ENCODE data around the gene MYO10. TPM values are rescaled to one million over a fixed set of nuclear protein-coding genes. Genes with fewer than 3 reads are reported as not detected.

MYO10 gene
- total RNA-seq, 2 experiments from 2014 or later: 0.23 to 0.28 TPM

GRCh38 chr5:16936989-16937438, 926 bp upstream of the MYO10 start:
- Mint-ChIP-seq H3K4me1 (peaks cover 22% of the 10 kb centered on the region), H3K27ac (no peak overlapping the region), H3K36me3 (ENCODE audit: low read depth) (no peaks in the 10 kb centered on the region), H3K27me3 (peaks cover 56% of the 10 kb centered on the region), H3K4me3 (no peak overlapping the region), H3K9me3 (ENCODE audit: low read depth) (no peaks in the 10 kb centered on the region)
- no peak for ATAC-seq
- peak; percentile 6 for DNase-seq
- intact Hi-C loops (cut with DNase I, micrococcal nuclease): loop anchor here (2.0 to 10.0 kb wide), 3 partner anchors 142 to 472 kb away; partner anchors contain the start of gene ZNF622 (in 2 of the 2)
- CTCF ChIA-PET: no interaction called here
- POLR2A ChIA-PET: no interaction called here

- Mint-ChIP-seq H3K36me3 (ENCODE audit: low read depth) (no peaks in the 10 kb centered on the region), H3K4me1 (peaks cover 22% of the 10 kb centered on the region), H3K4me3 (peak overlapping the region; percentile 75), H3K9me3 (ENCODE audit: low read depth) (no peaks in the 10 kb centered on the region), H3K27ac (peak overlapping the region; percentile 4), H3K27me3 (peaks cover 66% of the 10 kb centered on the region)
- intact Hi-C loops (cut with DNase I, micrococcal nuclease): loop anchor here (2.0 to 10.0 kb wide), 5 partner anchors 141 to 471 kb away; partner anchors contain the start of gene ZNF622 (in 2 of the 2)
- ChIA-PET POLR2A (no interaction called here), CTCF (no interaction called here)
- peak; percentile 63 for DNase-seq
- peak; percentile 42 for ATAC-seq
Measured at GRCh38 chr5:16935231-16936149, 598 bp downstream of the MYO10 start.

- no peak overlapping the region for H3K27ac Mint-ChIP-seq
- POLR2A ChIA-PET: no interaction called here
- CTCF ChIA-PET: no interaction called here
Measured at GRCh38 chr5:16934677-16935153, 1.4 kb downstream of the MYO10 start.

GRCh38 chr5:16934123-16934522, 2.0 kb downstream of the MYO10 start:
- intact Hi-C loops (cut with DNase I, micrococcal nuclease): loop anchor here (1.0 to 10.0 kb wide), 6 partner anchors 139 to 469 kb away; partner anchors contain the start of gene ZNF622 (in 2 of the 2)
- H3K4me3 Mint-ChIP-seq: no peak overlapping the region
- ATAC-seq (peak; percentile 51), DNase-seq (peak; percentile 71)
- H3K27me3 Mint-ChIP-seq: peaks cover 69% of the 10 kb centered on the region
- ChIA-PET CTCF (interaction anchor here (0.6 kb wide), 1 partner anchor 14 kb away, joined by 3 read pairs; no protein-coding TSS in a partner anchor), POLR2A (no interaction called here)
- no peaks in the 10 kb centered on the region for H3K36me3 Mint-ChIP-seq (ENCODE audit: low read depth)
- no peaks in the 10 kb centered on the region for H3K9me3 Mint-ChIP-seq (ENCODE audit: low read depth)
- H3K27ac Mint-ChIP-seq: no peak overlapping the region
- H3K4me1 Mint-ChIP-seq: peaks cover 22% of the 10 kb centered on the region

More at GRCh38 chr5:16934677-16935153, 1.4 kb downstream of the MYO10 start:
- intact Hi-C loops (cut with DNase I, micrococcal nuclease): loop anchor here (1.0 to 10.0 kb wide), 6 partner anchors 140 to 470 kb away; partner anchors contain the start of gene ZNF622 (in 2 of the 2)
- H3K4me3 Mint-ChIP-seq: peak overlapping the region; percentile 11
- H3K36me3 Mint-ChIP-seq (ENCODE audit: low read depth): no peaks in the 10 kb centered on the region
- DNase-seq (no peak), ATAC-seq (no peak)
- peaks cover 68% of the 10 kb centered on the region for H3K27me3 Mint-ChIP-seq
- H3K9me3 Mint-ChIP-seq (ENCODE audit: low read depth): no peaks in the 10 kb centered on the region
- peaks cover 22% of the 10 kb centered on the region for H3K4me1 Mint-ChIP-seq

DNA sequence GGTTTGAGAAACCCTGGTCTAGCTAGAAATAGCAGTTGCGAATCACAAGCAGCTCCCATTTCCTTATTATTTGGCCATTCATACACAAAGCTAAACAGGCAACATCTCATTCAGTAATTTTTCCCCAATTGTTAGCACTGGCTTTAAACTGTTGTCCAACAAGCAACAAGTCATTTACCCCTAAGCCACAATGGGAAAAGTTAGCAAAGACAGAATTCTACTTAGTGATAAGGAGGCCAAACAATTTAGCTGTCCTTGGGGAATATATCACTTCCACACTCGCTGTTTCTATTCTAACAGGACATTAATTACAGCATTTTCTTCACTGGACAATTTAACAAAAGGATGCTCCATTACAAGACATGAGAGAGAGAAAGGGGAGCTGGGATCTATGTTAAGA, 2.8 kb downstream of the MYO10 start:
- intact Hi-C loops (cut with DNase I, micrococcal nuclease): loop anchor here (5.0 to 10.0 kb wide), 3 partner anchors 139 to 469 kb away; partner anchors contain the start of gene ZNF622 (in 2 of the 2)
- Mint-ChIP-seq H3K9me3 (ENCODE audit: low read depth) (no peaks in the 10 kb centered on the region), H3K4me3 (no peak overlapping the region), H3K27me3 (peaks cover 68% of the 10 kb centered on the region), H3K27ac (no peak overlapping the region), H3K4me1 (peaks cover 22% of the 10 kb centered on the region), H3K36me3 (ENCODE audit: low read depth) (no peaks in the 10 kb centered on the region)
- ATAC-seq: no peak
- no peak for DNase-seq
- ChIA-PET CTCF (interaction anchor here (1.1 kb wide), 1 partner anchor 9 kb away, joined by 3 read pairs; no protein-coding TSS in a partner anchor), POLR2A (interaction anchor here (0.6 kb wide), 1 partner anchor 473 kb away, joined by 5 read pairs; no protein-coding TSS in a partner anchor)

DNA sequence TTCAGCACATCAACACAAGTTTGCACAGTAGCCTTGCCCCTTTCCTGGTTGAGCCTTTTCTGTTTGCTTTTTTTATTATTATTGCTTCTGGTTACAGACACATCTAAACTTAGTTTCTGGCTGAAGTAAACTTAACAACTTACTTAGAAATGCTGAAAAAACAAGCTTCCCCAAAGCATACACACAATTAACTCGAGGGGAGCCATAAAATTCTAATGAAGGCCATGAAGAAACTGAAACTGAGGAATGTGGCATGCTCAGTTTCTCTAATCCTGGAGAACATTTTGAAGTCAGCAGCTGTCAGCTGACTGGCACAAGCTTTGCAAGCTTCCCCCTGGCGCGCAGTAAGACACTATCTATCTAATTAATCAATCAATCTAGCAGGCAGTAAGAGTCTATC, 3.7 kb downstream of the MYO10 start:
- DNase-seq (no peak), ATAC-seq (no peak)
- ChIA-PET CTCF (interaction anchor here (1.5 kb wide), 1 partner anchor 200 kb away, joined by 3 read pairs; no protein-coding TSS in a partner anchor), POLR2A (no interaction called here)
- Mint-ChIP-seq H3K9me3 (ENCODE audit: low read depth) (no peaks in the 10 kb centered on the region), H3K27ac (no peak overlapping the region), H3K4me3 (no peak overlapping the region), H3K36me3 (ENCODE audit: low read depth) (no peaks in the 10 kb centered on the region), H3K27me3 (peaks cover 64% of the 10 kb centered on the region), H3K4me1 (peaks cover 22% of the 10 kb centered on the region)
- intact Hi-C loops (cut with DNase I, micrococcal nuclease): loop anchor here (5.0 to 10.0 kb wide), 3 partner anchors 138 to 468 kb away; partner anchors contain the start of gene ZNF622 (in 2 of the 2)

- ChIA-PET POLR2A (no interaction called here), CTCF (interaction anchor here (1.5 kb wide), 1 partner anchor 201 kb away, joined by 3 read pairs; no protein-coding TSS in a partner anchor)
- Mint-ChIP-seq H3K9me3 (ENCODE audit: low read depth) (no peaks in the 10 kb centered on the region), H3K4me1 (peaks cover 14% of the 10 kb centered on the region), H3K36me3 (ENCODE audit: low read depth) (no peaks in the 10 kb centered on the region), H3K27me3 (peaks cover 55% of the 10 kb centered on the region), H3K4me3 (no peak overlapping the region), H3K27ac (no peak overlapping the region)
- ATAC-seq (no peak), DNase-seq (no peak)
- intact Hi-C loops (cut with DNase I, micrococcal nuclease): loop anchor here (5.0 to 10.0 kb wide), 3 partner anchors 137 to 467 kb away; partner anchors contain the start of gene ZNF622 (in 2 of the 2)
Measured at GRCh38 chr5:16931334-16932110, 4.6 kb downstream of the MYO10 start.

DNA sequence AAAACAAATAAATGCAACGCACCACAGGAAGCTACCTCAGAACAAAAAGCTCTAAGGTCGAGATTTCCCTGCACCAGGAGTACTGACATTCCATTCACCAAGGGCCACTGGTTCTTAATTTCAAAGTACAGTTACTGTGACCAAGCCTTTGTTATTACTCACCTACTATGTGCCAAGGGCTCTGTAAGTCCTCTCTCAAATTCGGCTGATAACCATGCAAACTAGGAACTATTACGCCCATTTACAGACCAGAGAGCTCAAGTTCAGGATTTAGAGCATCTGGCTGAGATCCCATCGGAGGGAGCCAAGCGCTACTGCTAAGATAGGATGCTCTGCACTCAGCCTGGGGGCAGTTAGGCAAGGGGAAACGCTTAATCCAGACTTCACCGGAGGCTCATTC, 5.6 kb downstream of the MYO10 start:
- Mint-ChIP-seq H3K27ac (no peak overlapping the region), H3K27me3 (peaks cover 51% of the 10 kb centered on the region), H3K4me3 (no peak overlapping the region), H3K36me3 (ENCODE audit: low read depth) (no peaks in the 10 kb centered on the region), H3K4me1 (peaks cover 11% of the 10 kb centered on the region), H3K9me3 (ENCODE audit: low read depth) (no peaks in the 10 kb centered on the region)
- DNase-seq (no peak), ATAC-seq (no peak)
- intact Hi-C loops (cut with DNase I, micrococcal nuclease): loop anchor here (5.0 to 10.0 kb wide), 3 partner anchors 136 to 466 kb away; partner anchors contain the start of gene ZNF622 (in 2 of the 2)
- POLR2A ChIA-PET: no interaction called here
- CTCF ChIA-PET: interaction anchor here (0.8 kb wide), 1 partner anchor 259 kb away, joined by 3 read pairs; no protein-coding TSS in a partner anchor

- no peak for ATAC-seq
- H3K9me3 Mint-ChIP-seq (ENCODE audit: low read depth): no peaks in the 10 kb centered on the region
- CTCF ChIA-PET: no interaction called here
- peaks cover 46% of the 10 kb centered on the region for H3K27me3 Mint-ChIP-seq
- no peak overlapping the region for H3K4me3 Mint-ChIP-seq
- no peak for DNase-seq
- H3K27ac Mint-ChIP-seq: no peak overlapping the region
- no peaks in the 10 kb centered on the region for H3K36me3 Mint-ChIP-seq (ENCODE audit: low read depth)
- intact Hi-C loops (cut with DNase I, micrococcal nuclease): loop anchor here (5.0 to 10.0 kb wide), 3 partner anchors 135 to 465 kb away; partner anchors contain the start of gene ZNF622 (in 2 of the 2)
- peaks cover 7% of the 10 kb centered on the region for H3K4me1 Mint-ChIP-seq
- POLR2A ChIA-PET: no interaction called here
Measured at GRCh38 chr5:16929831-16930230, 6.3 kb downstream of the MYO10 start.

- Mint-ChIP-seq H3K27me3 (peaks cover 43% of the 10 kb centered on the region), H3K36me3 (ENCODE audit: low read depth) (no peaks in the 10 kb centered on the region), H3K4me3 (no peak overlapping the region), H3K4me1 (peaks cover 4% of the 10 kb centered on the region), H3K9me3 (ENCODE audit: low read depth) (no peaks in the 10 kb centered on the region), H3K27ac (no peak overlapping the region)
- CTCF ChIA-PET: interaction anchor here (0.6 to 0.8 kb wide), 2 partner anchors 203 to 260 kb away, joined by 3 read pairs; no protein-coding TSS in a partner anchor
- intact Hi-C loops (cut with DNase I, micrococcal nuclease): no loop called here
- ATAC-seq (no peak), DNase-seq (no peak)
- POLR2A ChIA-PET: no interaction called here
Measured at GRCh38 chr5:16929347-16929746, 6.7 kb downstream of the MYO10 start.
